Stimulated activated CD4-positive, alpha-beta T cell treated with anti-CD3 and anti-CD28 coated beads, Interleukin-1b, Interleukin-23, amount 100 ng/mL, for 1 hour (primary cell): ENCODE measurements around the gene TRMU.

Experiments used
- DNase-seq, 2 donors: peaks; one replicate each; pipeline ENCODE4 v3.0.0-alpha.2; 2020; ENCODE audit warnings: low read depth in 2 of 2

The TRMU gene

GRCh38 chr22:46369716-46370583 is 34.4 kb downstream of the TRMU start:
- no peak for DNase-seq

- no peak for DNase-seq
Measured at GRCh38 chr22:46370584-46371291, 35.2 kb downstream of the TRMU start.

GRCh38 chr22:46371623-46372226 is 36.2 kb downstream of the TRMU start:
- DNase-seq: no peak

GRCh38 chr22:46372686-46373085 is 37.2 kb downstream of the TRMU start:
- DNase-seq: no peak

GRCh38 chr22:46373159-46373558 is 37.6 kb downstream of the TRMU start:
- DNase-seq: no peak

GRCh38 chr22:46373921-46374662 is 38.6 kb downstream of the TRMU start:
- DNase-seq: no peak

GRCh38 chr22:46374663-46375474 is 39.4 kb downstream of the TRMU start:
- DNase-seq: no peak

- no peak for DNase-seq
Measured at GRCh38 chr22:46376111-46376510, 40.6 kb downstream of the TRMU start.

- no peak for DNase-seq
Measured at GRCh38 chr22:46376908-46377524, 41.5 kb downstream of the TRMU start.

- no peak for DNase-seq
Measured at GRCh38 chr22:46377525-46378425, 42.3 kb downstream of the TRMU start.

- no peak for DNase-seq
Measured at GRCh38 chr22:46378426-46379065, 43.0 kb downstream of the TRMU start.

- DNase-seq: no peak
Measured at GRCh38 chr22:46379066-46379930, 43.8 kb downstream of the TRMU start.

- no peak for DNase-seq
Measured at GRCh38 chr22:46380069-46380468, 44.6 kb downstream of the TRMU start.

GRCh38 chr22:46380581-46380980 is 45.1 kb downstream of the TRMU start:
- DNase-seq: no peak

- DNase-seq: no peak
Measured at GRCh38 chr22:46381142-46381541, 45.6 kb downstream of the TRMU start.

- no peak for DNase-seq
Measured at GRCh38 chr22:46381731-46382130, 46.2 kb downstream of the TRMU start.

GRCh38 chr22:46382524-46382923 is 47.0 kb downstream of the TRMU start:
- no peak for DNase-seq

GRCh38 chr22:46386312-46386711 is 50.8 kb downstream of the TRMU start:
- DNase-seq: no peak
